Bronchial epithelial cell (primary cell): Measurements from ENCODE around the gene CENPQ. TPM values are rescaled to one million over a fixed set of nuclear protein-coding genes. Genes with fewer than 3 reads are reported as not detected.
A peak's percentile ranks its signal among the peaks of the same experiment; 100 is the strongest.

Source experiments
- DNase-seq: peaks from one replicate; pipeline ENCODE4 v3.0.0-alpha.2; 2010; ENCODE audit warnings: low read depth
- FAIRE-seq: peaks from 2 replicates; lab custom pipeline; 2011; peaks lifted over from hg19 to GRCh38; lab: Jason Lieb, UNC
- H3K27me3 ChIP-seq: 2 replicates; pipeline ENCODE4 v1.5.1; 2011; ENCODE audit warnings: low read length; ENCODE audit not compliant: control insufficient read depth, insufficient read depth
- H3K36me3 ChIP-seq: 2 replicates; pipeline ENCODE4 v1.5.1; 2011; ENCODE audit warnings: low read length; ENCODE audit not compliant: control insufficient read depth, insufficient read depth
- H3K4me3 ChIP-seq: 2 replicates; pipeline ENCODE4 v1.5.1; 2011; ENCODE audit warnings: mild to moderate bottlenecking, low read depth, low read length, control low read depth
- total RNA-seq: library from RNA; depleted of rRNA; stranded (reverse); fragments of >200 nt; gene quantifications from 2 replicates; pipeline ENCODE4 v1.2.1, GENCODE V29; 2014
- TF ChIP-seq, protein P1 (sequence below): IDR thresholded peaks from 2 replicates; pipeline ENCODE4 v1.5.1; 2011; ENCODE audit warnings: mild to moderate bottlenecking, moderate library complexity, low read length, control low read depth, inconsistent platforms; ENCODE audit not compliant: insufficient read depth, severe bottlenecking

The CENPQ gene
- total RNA-seq, 1 donor from 2014 or later: 2.4 TPM

DNA sequence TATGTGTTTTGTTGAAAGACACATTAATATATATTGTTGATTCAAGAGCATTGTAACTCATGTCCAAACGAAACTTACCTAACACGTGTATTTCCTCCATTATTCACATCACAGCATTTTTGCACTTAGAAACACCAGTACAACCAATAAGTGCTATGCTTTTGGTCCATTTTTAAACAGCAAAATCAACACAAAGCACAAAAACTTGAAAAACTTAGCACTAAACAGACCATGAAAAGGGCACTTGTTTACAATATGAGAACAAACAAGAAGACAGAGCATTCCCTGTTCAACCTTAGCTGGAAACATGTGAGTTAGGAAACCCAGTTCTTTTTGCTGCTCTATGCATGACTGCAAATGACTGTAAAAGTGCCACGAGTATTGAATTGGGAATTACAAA lies 46.2 kb downstream of the CENPQ start:
- H3K36me3 ChIP-seq: no peaks in the 10 kb centered on the region
- TF ChIP-seq, protein P1, sequence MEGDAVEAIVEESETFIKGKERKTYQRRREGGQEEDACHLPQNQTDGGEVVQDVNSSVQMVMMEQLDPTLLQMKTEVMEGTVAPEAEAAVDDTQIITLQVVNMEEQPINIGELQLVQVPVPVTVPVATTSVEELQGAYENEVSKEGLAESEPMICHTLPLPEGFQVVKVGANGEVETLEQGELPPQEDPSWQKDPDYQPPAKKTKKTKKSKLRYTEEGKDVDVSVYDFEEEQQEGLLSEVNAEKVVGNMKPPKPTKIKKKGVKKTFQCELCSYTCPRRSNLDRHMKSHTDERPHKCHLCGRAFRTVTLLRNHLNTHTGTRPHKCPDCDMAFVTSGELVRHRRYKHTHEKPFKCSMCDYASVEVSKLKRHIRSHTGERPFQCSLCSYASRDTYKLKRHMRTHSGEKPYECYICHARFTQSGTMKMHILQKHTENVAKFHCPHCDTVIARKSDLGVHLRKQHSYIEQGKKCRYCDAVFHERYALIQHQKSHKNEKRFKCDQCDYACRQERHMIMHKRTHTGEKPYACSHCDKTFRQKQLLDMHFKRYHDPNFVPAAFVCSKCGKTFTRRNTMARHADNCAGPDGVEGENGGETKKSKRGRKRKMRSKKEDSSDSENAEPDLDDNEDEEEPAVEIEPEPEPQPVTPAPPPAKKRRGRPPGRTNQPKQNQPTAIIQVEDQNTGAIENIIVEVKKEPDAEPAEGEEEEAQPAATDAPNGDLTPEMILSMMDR: no peak
- no peak for FAIRE-seq
- no peaks in the 10 kb centered on the region for H3K27me3 ChIP-seq
- no peak for DNase-seq
- no peak overlapping the region for H3K4me3 ChIP-seq

GRCh38 chr6:49513153-49513989 lies 50.2 kb downstream of the CENPQ start:
- Histone ChIP-seq H3K36me3 (no peaks in the 10 kb centered on the region), H3K27me3 (no peaks in the 10 kb centered on the region), H3K4me3 (no peak overlapping the region)
- TF ChIP-seq, protein P1: no peak
- FAIRE-seq (no peak), DNase-seq (no peak)

- TF ChIP-seq, protein P1: no peak
- Histone ChIP-seq H3K27me3 (no peaks in the 10 kb centered on the region), H3K4me3 (no peak overlapping the region), H3K36me3 (no peaks in the 10 kb centered on the region)
- no peak for FAIRE-seq
- no peak for DNase-seq
Observed at GRCh38 chr6:49514571-49515484, 51.7 kb downstream of the CENPQ start.

GRCh38 chr6:49515485-49516146 lies 52.4 kb downstream of the CENPQ start:
- no peaks in the 10 kb centered on the region for H3K27me3 ChIP-seq
- no peaks in the 10 kb centered on the region for H3K36me3 ChIP-seq
- DNase-seq: no peak
- H3K4me3 ChIP-seq: no peak overlapping the region
- FAIRE-seq: no peak
- TF ChIP-seq, protein P1: no peak

DNA sequence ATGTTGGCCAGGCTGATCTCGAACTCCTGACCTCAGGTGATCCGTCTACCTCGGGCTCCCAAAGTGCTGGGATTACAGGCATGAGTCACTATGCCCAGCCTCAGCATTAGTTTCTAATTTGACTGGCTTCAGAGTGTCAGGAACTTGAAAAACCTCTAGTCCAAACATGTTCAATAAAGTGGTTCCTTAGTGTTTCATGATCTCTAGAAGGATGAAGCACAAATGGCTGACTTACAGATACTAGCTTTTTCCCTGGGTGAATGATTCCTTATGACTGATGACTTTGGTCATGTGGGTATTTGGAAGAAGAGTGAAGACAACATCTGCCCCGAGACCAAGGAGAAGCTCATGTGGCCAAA lies 53.0 kb downstream of the CENPQ start:
- DNase-seq (peak; percentile 54), FAIRE-seq (no peak)
- no peak overlapping the region for H3K4me3 ChIP-seq
- TF ChIP-seq, protein P1: no peak
- H3K36me3 ChIP-seq: no peaks in the 10 kb centered on the region
- H3K27me3 ChIP-seq: no peaks in the 10 kb centered on the region
